Epithelial cell of proximal tubule (primary cell): Measurements from ENCODE around the gene USP7. TPM values are rescaled to one million over a fixed set of nuclear protein-coding genes. Genes with fewer than 3 reads are reported as not detected.

Experiments used
- DNase-seq: peaks from one replicate; pipeline ENCODE4 v3.0.0-alpha.2; 2011; ENCODE audit warnings: low read depth
- H3K4me3 ChIP-seq: 2 replicates; pipeline ENCODE4 v1.5.1; 2011; ENCODE audit warnings: low read depth, mild to moderate bottlenecking, low read length
- CTCF ChIP-seq: conservative IDR thresholded peaks from 2 replicates; pipeline ENCODE4 v1.5.1; 2012; ENCODE audit warnings: low read depth, mild to moderate bottlenecking, low read length
- total RNA-seq: library from RNA; depleted of rRNA; stranded (reverse); fragments of >200 nt; gene quantifications from 2 replicates; pipeline ENCODE4 v1.2.3, GENCODE V29; 2015

The USP7 gene
- total RNA-seq, 1 donor from 2014 or later: 91.4 TPM

GRCh38 chr16:9004183-9004582, 40.5 kb upstream of the USP7 start:
- no peak overlapping the region for H3K4me3 ChIP-seq
- no peak for TF ChIP-seq CTCF
- DNase-seq: no peak

GRCh38 chr16:9003763-9004162, 40.1 kb upstream of the USP7 start:
- no peak overlapping the region for H3K4me3 ChIP-seq
- TF ChIP-seq CTCF: no peak
- no peak for DNase-seq

GRCh38 chr16:9003322-9003721, 39.6 kb upstream of the USP7 start:
- DNase-seq: no peak
- TF ChIP-seq CTCF: no peak
- no peak overlapping the region for H3K4me3 ChIP-seq

GRCh38 chr16:9002042-9002441, 38.3 kb upstream of the USP7 start:
- no peak overlapping the region for H3K4me3 ChIP-seq
- DNase-seq: no peak
- no peak for TF ChIP-seq CTCF

- DNase-seq: no peak
- no peak for TF ChIP-seq CTCF
- no peak overlapping the region for H3K4me3 ChIP-seq
Observed at GRCh38 chr16:9000664-9001063, 37.0 kb upstream of the USP7 start.

- H3K4me3 ChIP-seq: no peak overlapping the region
- no peak for TF ChIP-seq CTCF
- no peak for DNase-seq
Observed at GRCh38 chr16:8999800-9000199, 36.1 kb upstream of the USP7 start.

GRCh38 chr16:8998108-8998507, 34.4 kb upstream of the USP7 start:
- DNase-seq: no peak
- no peak overlapping the region for H3K4me3 ChIP-seq
- no peak for TF ChIP-seq CTCF
